H1 (cell line): Measurements from ENCODE around the gene EPG5. TPM values are rescaled to one million over a fixed set of nuclear protein-coding genes. Genes with fewer than 3 reads are reported as not detected.

Experiments used
- ASH2L ChIP-seq: fragments of 200-600, 300-600 bp; sonication (generic); IDR thresholded peaks from one replicate; pipeline ENCODE4 v1.7.1; 2017; ENCODE audit warnings: low read length
- HDAC2 ChIP-seq, 2 experiments: fragments of 300-600 bp in 1 of 2; sonication (generic) in 1 of 2; IDR thresholded peaks; 2 replicates each; pipeline ENCODE4 v1.6.1; 2011 to 2012; ENCODE audit warnings: low read depth in 2 of 2, low read length in 2 of 2, mild to moderate bottlenecking in 2 of 2, moderate library complexity in 2 of 2, borderline replicate concordance in 1 of 2, inconsistent platforms in 1 of 2
- RFX5 ChIP-seq: IDR thresholded peaks from 2 replicates; pipeline ENCODE4 v1.6.1; 2011; ENCODE audit warnings: low read depth, low read length, improper control_type of control experiment, borderline replicate concordance
- RNF2 ChIP-seq: fragments of 200-900, 300-1000 bp; sonication (generic); IDR thresholded peaks from 2 replicates; pipeline ENCODE4 v1.7.1; 2016; ENCODE audit warnings: borderline replicate concordance, low read depth, mild to moderate bottlenecking, antibody characterized with exemption, low read length; ENCODE audit not compliant: poor library complexity, severe bottlenecking; ENCODE audit errors: missing control alignments
- RXRA ChIP-seq: IDR thresholded peaks from 2 replicates; pipeline ENCODE4 v1.6.1; 2011; ENCODE audit warnings: low read depth, mild to moderate bottlenecking, low read length, moderate library complexity; ENCODE audit not compliant: insufficient read depth
- SIN3A ChIP-seq, 2 experiments: IDR thresholded peaks in 1 of 2; conservative IDR thresholded peaks in 1 of 2; 2 replicates each; pipeline ENCODE4 v1.6.1; 2011 to 2012; ENCODE audit warnings: low read length in 2 of 2, improper control_type of control experiment in 1 of 2, low read depth in 1 of 2, mild to moderate bottlenecking in 1 of 2
- SP1 ChIP-seq: IDR thresholded peaks from 2 replicates; pipeline ENCODE4 v1.6.1; 2011; ENCODE audit warnings: low read depth, low read length
- polyA plus RNA-seq, 7 experiments: library from polyadenylated mRNA; depleted of rRNA in 3 of 7; stranded (reverse) in 5 of 7; unstranded in 2 of 7; fragments of >200 nt in 5 of 7; fragments of 200-250 nt in 2 of 7; gene quantifications; 1 replicate in 5 of 7; 2 replicates in 1 of 7; 4 replicates in 1 of 7; pipeline versions ENCODE4 v1.2.1 to v1.2.3, GENCODE V29; 2011 to 2013; ENCODE audit warnings: missing spikeins in 2 of 7, mixed read lengths in 2 of 7
- total RNA-seq: library from RNA; stranded (reverse); fragmentation: NEBNext Ultra II Directional; extraction: Animal tissue kit (Norgen Biotek cat#: 25700); gene quantifications from 2 replicates; pipeline ENCODE4 v1.2.1, GENCODE V29; 2021
- TF ChIP-seq, protein P1 (sequence below): IDR thresholded peaks from 2 replicates; pipeline ENCODE4 v1.6.1; 2012; ENCODE audit warnings: low read length, inconsistent platforms

The EPG5 gene
- total and polyA plus RNA-seq, 2 of the 8 experiments (the other 6 are each of a cell fraction or from before 2014, with no cell fraction given): 14.1 to 18.3 TPM

GRCh38 chr18:45951016-45951714 lies 16.0 kb downstream of the EPG5 start (continued):
- no peak for TF ChIP-seq RNF2
- no peak for TF ChIP-seq RXRA
- TF ChIP-seq, protein P1, sequence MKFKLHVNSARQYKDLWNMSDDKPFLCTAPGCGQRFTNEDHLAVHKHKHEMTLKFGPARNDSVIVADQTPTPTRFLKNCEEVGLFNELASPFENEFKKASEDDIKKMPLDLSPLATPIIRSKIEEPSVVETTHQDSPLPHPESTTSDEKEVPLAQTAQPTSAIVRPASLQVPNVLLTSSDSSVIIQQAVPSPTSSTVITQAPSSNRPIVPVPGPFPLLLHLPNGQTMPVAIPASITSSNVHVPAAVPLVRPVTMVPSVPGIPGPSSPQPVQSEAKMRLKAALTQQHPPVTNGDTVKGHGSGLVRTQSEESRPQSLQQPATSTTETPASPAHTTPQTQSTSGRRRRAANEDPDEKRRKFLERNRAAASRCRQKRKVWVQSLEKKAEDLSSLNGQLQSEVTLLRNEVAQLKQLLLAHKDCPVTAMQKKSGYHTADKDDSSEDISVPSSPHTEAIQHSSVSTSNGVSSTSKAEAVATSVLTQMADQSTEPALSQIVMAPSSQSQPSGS: no peak
- no peak for TF ChIP-seq RFX5
- no peak for TF ChIP-seq SIN3A (conservative IDR thresholded peaks at IDR 0.05 in 1 of 2, IDR thresholded peaks at IDR 0.05 in 1 of 2; ENCODE audit: low read depth in 1 of 2, low read length in 2 of 2)
- TF ChIP-seq ASH2L: no peak
- no peak for TF ChIP-seq SP1
- TF ChIP-seq HDAC2 (IDR thresholded peaks at IDR 0.05; ENCODE audit: borderline replicate concordance in 1 of 2, low read depth in 2 of 2, low read length in 2 of 2): no peak
